Thyroid gland (tissue), 4 donors: ENCODE measurements around the gene LIG3.
A peak's percentile ranks its signal among the peaks of the same experiment; 100 is the strongest.

Experiments
- POLR2A ChIP-seq, 2 donors: fragments of 450-650 bp; IDR thresholded peaks; one replicate each; pipeline ENCODE4 v1.6.1; 2017; ENCODE audit warnings: antibody characterized with exemption in 2 of 2, mild to moderate bottlenecking in 2 of 2, moderate library complexity in 1 of 2
- TF ChIP-seq, protein P1 (sequence below), 6 experiments: fragments of 200-600 bp in 3 of 6; fragments of 450-650 bp in 3 of 6; sonication (generic) in 3 of 6; IDR thresholded peaks; one replicate each; pipeline ENCODE4 v1.5.1; 2016 to 2019; ENCODE audit warnings: antibody characterized with exemption in 6 of 6, mild to moderate bottlenecking in 2 of 6, inconsistent platforms in 1 of 6, moderate library complexity in 1 of 6

DNA sequence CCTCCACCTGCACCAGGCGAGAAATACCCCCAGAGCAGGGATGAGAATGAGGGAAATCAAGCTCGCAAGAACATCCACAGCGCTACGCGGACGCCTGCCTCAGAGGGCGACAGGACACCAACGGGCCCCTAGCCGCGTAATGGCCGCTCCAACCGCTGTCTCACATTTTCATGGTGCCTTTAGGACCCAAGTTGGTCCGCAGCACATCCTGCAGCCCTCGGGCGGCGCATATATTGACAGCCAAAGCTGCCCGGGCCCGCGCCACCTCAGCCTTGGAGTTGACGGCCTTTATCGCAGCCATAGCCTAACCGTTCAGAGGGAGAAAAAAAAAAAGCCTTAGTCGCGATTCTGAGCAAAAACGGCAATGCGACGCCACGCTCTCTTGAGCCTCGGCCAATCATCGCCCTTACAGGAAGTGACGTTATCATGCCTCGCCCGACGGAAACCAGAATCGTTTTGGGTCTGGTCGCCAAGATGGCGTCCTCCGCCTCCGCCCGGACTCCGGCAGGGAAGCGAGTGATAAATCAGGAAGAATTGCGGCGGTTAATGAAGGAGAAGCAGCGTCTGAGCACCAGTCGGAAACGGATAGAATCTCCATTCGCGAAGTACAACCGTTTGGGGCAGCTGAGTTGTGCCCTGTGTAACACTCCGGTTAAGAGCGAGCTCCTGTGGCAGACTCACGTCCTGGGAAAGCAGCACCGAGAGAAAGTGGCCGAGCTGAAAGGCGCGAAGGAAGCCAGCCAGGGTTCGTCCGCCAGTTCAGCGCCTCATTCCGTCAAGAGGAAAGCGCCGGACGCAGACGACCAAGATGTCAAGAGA is 19.0 kb upstream of the LIG3 start, which contains the start of the genes CCT6B and ZNF830:
- TF ChIP-seq, protein P1, sequence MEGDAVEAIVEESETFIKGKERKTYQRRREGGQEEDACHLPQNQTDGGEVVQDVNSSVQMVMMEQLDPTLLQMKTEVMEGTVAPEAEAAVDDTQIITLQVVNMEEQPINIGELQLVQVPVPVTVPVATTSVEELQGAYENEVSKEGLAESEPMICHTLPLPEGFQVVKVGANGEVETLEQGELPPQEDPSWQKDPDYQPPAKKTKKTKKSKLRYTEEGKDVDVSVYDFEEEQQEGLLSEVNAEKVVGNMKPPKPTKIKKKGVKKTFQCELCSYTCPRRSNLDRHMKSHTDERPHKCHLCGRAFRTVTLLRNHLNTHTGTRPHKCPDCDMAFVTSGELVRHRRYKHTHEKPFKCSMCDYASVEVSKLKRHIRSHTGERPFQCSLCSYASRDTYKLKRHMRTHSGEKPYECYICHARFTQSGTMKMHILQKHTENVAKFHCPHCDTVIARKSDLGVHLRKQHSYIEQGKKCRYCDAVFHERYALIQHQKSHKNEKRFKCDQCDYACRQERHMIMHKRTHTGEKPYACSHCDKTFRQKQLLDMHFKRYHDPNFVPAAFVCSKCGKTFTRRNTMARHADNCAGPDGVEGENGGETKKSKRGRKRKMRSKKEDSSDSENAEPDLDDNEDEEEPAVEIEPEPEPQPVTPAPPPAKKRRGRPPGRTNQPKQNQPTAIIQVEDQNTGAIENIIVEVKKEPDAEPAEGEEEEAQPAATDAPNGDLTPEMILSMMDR (IDR thresholded peaks at IDR 0.05): peak in 1 of 6 experiments; percentile 13
- TF ChIP-seq POLR2A (IDR thresholded peaks at IDR 0.05): peak in 1 of 2 donors; percentile 86
